ENCODE results near the gene ZNRF1.

Gene ZNRF1

GRCh38 chr16:75089486-75090202 lies 90.8 kb downstream of the ZNRF1 start:
- TF ChIP-seq REST (IDR thresholded peaks at IDR 0.05; ENCODE audit: insufficient read depth in 1 of 2, low read depth in 2 of 2, low read length in 2 of 2) = no peak
- TF ChIP-seq TAF1 (IDR thresholded peaks at IDR 0.05; ENCODE audit: borderline replicate concordance, insufficient read depth, low read length) = no peak
- no peak for TF ChIP-seq SIN3A (IDR thresholded peaks at IDR 0.05; ENCODE audit: borderline replicate concordance, insufficient read depth, low read length)
- TF ChIP-seq POLR2AphosphoS5 (IDR thresholded peaks at IDR 0.05; ENCODE audit: low read depth, low read length) = no peak
- no peak for TF ChIP-seq FOXP2 (optimal IDR thresholded peaks at IDR 0.05; ENCODE audit: borderline replicate concordance, extremely low read depth, extremely low read length, insufficient read depth)

GRCh38 chr16:75092777-75093176 lies 94.0 kb downstream of the ZNRF1 start:
- TF ChIP-seq FOXP2 (optimal IDR thresholded peaks at IDR 0.05; ENCODE audit: borderline replicate concordance, extremely low read depth, extremely low read length, insufficient read depth) (no peak), TAF1 (IDR thresholded peaks at IDR 0.05; ENCODE audit: borderline replicate concordance, insufficient read depth, low read length) (no peak), REST (IDR thresholded peaks at IDR 0.05; ENCODE audit: insufficient read depth in 1 of 2, low read depth in 2 of 2, low read length in 2 of 2) (no peak), SIN3A (IDR thresholded peaks at IDR 0.05; ENCODE audit: borderline replicate concordance, insufficient read depth, low read length) (no peak), POLR2AphosphoS5 (IDR thresholded peaks at IDR 0.05; ENCODE audit: low read depth, low read length) (no peak)

- TF ChIP-seq FOXP2 (optimal IDR thresholded peaks at IDR 0.05; ENCODE audit: borderline replicate concordance, extremely low read depth, extremely low read length, insufficient read depth) (no peak), REST (IDR thresholded peaks at IDR 0.05; ENCODE audit: insufficient read depth in 1 of 2, low read depth in 2 of 2, low read length in 2 of 2) (no peak), TAF1 (IDR thresholded peaks at IDR 0.05; ENCODE audit: borderline replicate concordance, insufficient read depth, low read length) (no peak)
These were observed 95.0 kb downstream of the ZNRF1 start for GRCh38 chr16:75093598-75094540.

GRCh38 chr16:75095204-75095621 lies 96.4 kb downstream of the ZNRF1 start:
- TF ChIP-seq TAF1 (IDR thresholded peaks at IDR 0.05; ENCODE audit: borderline replicate concordance, insufficient read depth, low read length) = no peak
- TF ChIP-seq SIN3A (IDR thresholded peaks at IDR 0.05; ENCODE audit: borderline replicate concordance, insufficient read depth, low read length) = no peak
- TF ChIP-seq POLR2AphosphoS5 (IDR thresholded peaks at IDR 0.05; ENCODE audit: low read depth, low read length) = no peak
- no peak for TF ChIP-seq FOXP2 (optimal IDR thresholded peaks at IDR 0.05; ENCODE audit: borderline replicate concordance, extremely low read depth, extremely low read length, insufficient read depth)
- TF ChIP-seq REST (IDR thresholded peaks at IDR 0.05; ENCODE audit: insufficient read depth in 1 of 2, low read depth in 2 of 2, low read length in 2 of 2) = no peak

All from PFSK-1 (cell line).